ENCODE data around the gene OSGIN1. TPM values are rescaled to one million over a fixed set of nuclear protein-coding genes. Genes with fewer than 3 reads are reported as not detected.

Gene OSGIN1
- total RNA-seq, 4 donors from 2014 or later: 5.9 to 15.7 (median 13.3) TPM

- no peak for ATAC-seq (ENCODE audit: low FRiP score)
- no peak for TF ChIP-seq CTCF (IDR thresholded peaks at IDR 0.05)
- no peak for DNase-seq (ENCODE audit: low spot score)
Observed at GRCh38 chr16:83942074-83942473, 11.0 kb upstream of the OSGIN1 start.

DNA sequence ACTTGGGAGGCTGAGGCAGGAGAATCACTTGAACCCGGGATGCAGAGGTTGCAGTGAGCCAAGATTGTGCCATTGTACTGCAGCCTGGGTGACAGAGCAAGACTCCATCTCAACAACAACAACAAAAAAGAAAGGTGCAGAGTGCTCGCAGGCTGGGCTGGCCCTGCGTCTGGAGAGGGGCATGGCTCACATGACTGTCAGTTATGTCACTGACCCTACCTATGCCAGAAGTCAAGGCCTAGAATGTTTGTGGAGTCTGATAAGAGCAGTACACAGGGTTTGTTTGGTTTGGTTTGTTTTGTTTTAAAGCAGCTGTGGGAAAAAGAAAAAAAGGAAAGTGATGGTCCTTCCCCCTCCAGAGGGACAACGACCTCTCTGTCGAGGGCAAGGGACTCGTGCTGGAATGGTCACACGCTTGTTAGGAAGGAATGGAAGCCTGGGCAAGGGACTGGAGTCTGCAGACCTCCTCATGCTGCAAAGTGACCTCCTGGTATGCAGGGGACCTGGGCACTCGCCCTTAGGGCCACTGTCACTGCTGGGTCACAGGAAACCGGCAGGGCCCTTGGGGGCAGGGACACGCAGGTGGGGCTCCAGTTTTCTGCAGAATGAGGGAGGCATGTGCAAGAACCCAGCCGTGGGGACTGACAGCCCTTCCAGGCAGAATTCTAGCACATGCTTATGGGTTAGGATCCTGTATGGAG lies 10.1 kb upstream of the OSGIN1 start:
- no peak for TF ChIP-seq CTCF (IDR thresholded peaks at IDR 0.05)
- DNase-seq (ENCODE audit: low spot score): no peak
- ATAC-seq (ENCODE audit: low FRiP score): no peak

GRCh38 chr16:83943516-83944050 lies 9.5 kb upstream of the OSGIN1 start:
- DNase-seq (ENCODE audit: low spot score) (no peak), ATAC-seq (ENCODE audit: low FRiP score) (no peak)
- TF ChIP-seq CTCF (IDR thresholded peaks at IDR 0.05): no peak

DNA sequence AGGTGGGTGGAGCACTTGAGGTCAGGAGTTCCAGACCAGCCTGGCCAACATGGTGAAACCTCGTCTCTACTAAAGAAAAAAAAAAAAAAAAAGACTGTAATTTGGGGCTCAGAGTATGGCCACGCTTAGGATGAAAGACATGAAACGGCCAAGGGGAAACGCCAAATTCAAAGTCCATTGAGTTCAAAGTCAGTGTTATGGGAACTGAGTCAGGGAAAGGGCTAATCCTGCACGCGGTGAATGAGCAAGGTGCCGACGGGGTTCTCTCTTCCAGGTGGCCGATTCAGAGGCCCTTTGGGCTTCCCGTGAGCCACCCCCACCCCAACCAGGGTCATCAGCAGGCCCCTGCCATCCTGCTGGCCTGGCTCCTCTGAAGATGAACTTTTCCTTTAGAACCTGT lies 7.5 kb upstream of the OSGIN1 start:
- ATAC-seq (ENCODE audit: low FRiP score) (no peak), DNase-seq (ENCODE audit: low spot score) (no peak)
- TF ChIP-seq CTCF (IDR thresholded peaks at IDR 0.05): no peak

GRCh38 chr16:83946154-83946780 lies 6.8 kb upstream of the OSGIN1 start:
- ATAC-seq (ENCODE audit: low FRiP score): no peak
- no peak for DNase-seq (ENCODE audit: low spot score)
- no peak for TF ChIP-seq CTCF (IDR thresholded peaks at IDR 0.05)

DNA sequence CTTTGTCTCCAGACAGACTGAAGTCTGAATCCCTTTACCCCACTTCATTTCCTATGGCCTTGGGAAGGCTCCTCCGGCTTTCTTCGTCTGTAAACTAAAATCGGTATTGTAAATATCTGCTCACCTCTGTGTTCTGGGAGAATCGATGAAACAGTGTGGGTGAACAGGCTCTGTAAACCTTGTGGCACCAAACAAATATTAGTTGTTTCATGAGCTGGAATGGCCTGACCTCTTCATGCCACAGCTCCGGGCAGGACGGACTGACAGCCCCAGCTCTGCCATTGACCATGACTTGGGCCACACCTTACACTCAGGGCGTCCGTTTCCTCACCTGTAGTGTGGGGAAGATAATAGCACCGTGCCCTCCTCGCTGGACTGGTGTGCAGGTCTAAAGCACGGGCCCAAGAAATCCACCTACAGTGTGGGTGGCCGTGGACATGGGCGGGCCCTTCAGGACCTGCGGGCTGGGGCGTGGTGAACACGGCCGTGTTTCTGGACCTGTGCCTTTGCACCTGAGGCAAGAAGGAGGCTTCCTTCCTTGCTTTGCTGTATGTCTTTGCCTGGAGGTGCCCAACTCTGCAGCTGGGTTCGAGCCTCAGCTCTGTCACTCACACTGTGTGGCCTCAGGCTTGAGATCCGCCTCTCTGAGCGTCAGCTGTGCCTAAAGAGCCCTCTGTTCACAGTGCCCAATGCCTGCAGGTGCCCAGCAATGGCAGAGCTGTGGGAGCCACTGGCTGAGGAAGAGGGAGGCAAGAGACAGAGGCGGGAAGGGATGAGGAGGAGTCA lies 6.1 kb upstream of the OSGIN1 start:
- DNase-seq (ENCODE audit: low spot score) (no peak), ATAC-seq (ENCODE audit: low FRiP score) (no peak)
- TF ChIP-seq CTCF (IDR thresholded peaks at IDR 0.05): no peak

Data from omental fat pad (tissue), 4 donors.